Right lobe of liver (tissue), 6 donors: ENCODE data around the gene HTRA1. TPM values are rescaled to one million over a fixed set of nuclear protein-coding genes. Genes with fewer than 3 reads are reported as not detected.

ENCODE experiments used
- ATAC-seq, 4 donors: fragments of 200-7000 bp; cut with Tn5 transposase; one replicate each; pipeline ENCODE4 v1.9.1; 2020; ENCODE audit warnings: mild to moderate bottlenecking in 4 of 4, moderate library complexity in 4 of 4
- DNase-seq, 3 donors: peaks; one replicate each; pipeline ENCODE4 v3.0.0-alpha.2; 2020
- H3K27ac ChIP-seq, 3 donors: fragments of 200-600 bp; one replicate each; pipeline ENCODE4 v1.8.0; 2022
- H3K27me3 ChIP-seq, 2 donors: fragments of 200-600 bp; one replicate each; pipeline ENCODE4 v1.8.0; 2022
- H3K36me3 ChIP-seq, 4 donors: fragments of 200-600 bp; sonication (generic) in 1 of 4; one replicate each; pipeline versions ENCODE4 v1.5.1 to v1.8.0; 2017 to 2022; ENCODE audit warnings: control low read depth in 1 of 4
- H3K4me1 ChIP-seq, 4 donors: fragments of 200-600 bp; sonication (generic) in 1 of 4; one replicate each; pipeline versions ENCODE4 v1.5.1 to v1.8.0; 2017 to 2022; ENCODE audit warnings: control low read depth in 1 of 4
- H3K4me3 ChIP-seq, 3 donors: fragments of 200-600 bp; one replicate each; pipeline ENCODE4 v1.8.0; 2022
- H3K9me3 ChIP-seq, 4 donors: fragments of 200-600 bp; sonication (generic) in 1 of 4; one replicate each; pipeline versions ENCODE4 v1.5.1 to v1.8.0; 2017 to 2022; ENCODE audit warnings: control low read depth in 1 of 4
- CTCF ChIP-seq, 4 donors: fragments of 200-600 bp in 3 of 4; fragments of 450-650 bp in 1 of 4; IDR thresholded peaks; one replicate each; pipeline versions ENCODE4 v1.5.1 to v1.8.0; 2016 to 2022; ENCODE audit warnings: antibody characterized with exemption in 4 of 4, mild to moderate bottlenecking in 2 of 4
- POLR2A ChIP-seq: fragments of 450-650 bp; IDR thresholded peaks from one replicate; pipeline ENCODE4 v1.6.1; 2017; ENCODE audit warnings: antibody characterized with exemption, mild to moderate bottlenecking
- WGBS: methylation state at CpG from one replicate; pipeline ENCODE4 v1.1.6; 2018; ENCODE audit warnings: low coverage, low lambda C conversion rate; ENCODE audit not compliant: insufficient coverage; ENCODE audit errors: missing lambda C conversion rate; 5-methylcytosine and 5-hydroxymethylcytosine counted together
- intact Hi-C, 2 donors: fragments of 100-400 bp; cut with DNase I; formaldehyde crosslinking; loops; one replicate each; pipeline versions ENCODE4 v1.11.2 to v1.14.1; 2022
- total RNA-seq, 6 experiments: library from RNA; depleted of rRNA in 2 of 6; stranded (reverse); fragments of >200 nt in 2 of 6; fragmentation: NEBNext Ultra II Directional in 3 of 6; extraction: Animal tissue kit (Norgen Biotek cat#: 25700) in 3 of 6; gene quantifications; one replicate each; pipeline versions ENCODE4 v1.1.0 to v1.2.4, GENCODE V29; 2016 to 2023
- donor health status: DM: no; HTN: yes; CAD: no.
- donor health status: DM: no; HTN: no; CAD: no.
- donor health status: DM: no; HTN: no; CAD: no.
- donor health status: DM: no; HTN: yes; CAD: no.
- donor health status: DM: no; HTN: yes; CAD: no.

Gene HTRA1
- total RNA-seq, 6 experiments from 2014 or later = 91.9 to 224 (median 134) TPM

GRCh38 chr10:122550427-122550826 is 89.1 kb downstream of the HTRA1 start:
- H3K4me1 ChIP-seq = no peaks in the 10 kb centered on the region
- DNase-seq (no peak), ATAC-seq (no peak)
- H3K36me3 ChIP-seq = no peaks in the 10 kb centered on the region
- no peaks in the 10 kb centered on the region for H3K9me3 ChIP-seq
- no peaks in the 10 kb centered on the region for H3K27me3 ChIP-seq
- 83% methylated on average over 1 of the region's 9 CpGs for WGBS
- H3K27ac ChIP-seq = no peak overlapping the region
- no peak for TF ChIP-seq CTCF (IDR thresholded peaks at IDR 0.05)
- no peak for TF ChIP-seq POLR2A
- no peak overlapping the region for H3K4me3 ChIP-seq
- intact Hi-C loops = no loop called here

- no peak overlapping the region for H3K27ac ChIP-seq
- H3K4me1 ChIP-seq = no peaks in the 10 kb centered on the region
- TF ChIP-seq CTCF (IDR thresholded peaks at IDR 0.05) = no peak
- no peak for TF ChIP-seq POLR2A
- no peaks in the 10 kb centered on the region for H3K36me3 ChIP-seq
- no peak overlapping the region for H3K4me3 ChIP-seq
- 22% methylated on average over 1 of the region's 3 CpGs for WGBS
- no peak for DNase-seq
- ATAC-seq = peak in 1 of 4 donors; percentile 28
- intact Hi-C loops = no loop called here
- H3K9me3 ChIP-seq = no peaks in the 10 kb centered on the region
- no peaks in the 10 kb centered on the region for H3K27me3 ChIP-seq
Observed at GRCh38 chr10:122550983-122551382, 89.6 kb downstream of the HTRA1 start.

- no peak overlapping the region for H3K4me3 ChIP-seq
- DNase-seq = no peak
- H3K27me3 ChIP-seq = no peaks in the 10 kb centered on the region
- no peaks in the 10 kb centered on the region for H3K4me1 ChIP-seq
- ATAC-seq = peak in 2 of 4 donors; percentile 18 to 29
- 43% methylated on average over 5 of the region's 9 CpGs for WGBS
- no peak overlapping the region for H3K27ac ChIP-seq
- H3K36me3 ChIP-seq = no peaks in the 10 kb centered on the region
- intact Hi-C loops = no loop called here
- no peak for TF ChIP-seq POLR2A
- no peak for TF ChIP-seq CTCF (IDR thresholded peaks at IDR 0.05)
- H3K9me3 ChIP-seq = no peaks in the 10 kb centered on the region
Observed at GRCh38 chr10:122551450-122551849, 90.1 kb downstream of the HTRA1 start.

- intact Hi-C loops = no loop called here
- ATAC-seq (no peak), DNase-seq (peak in 1 of 3 donors; percentile 13)
- no peak for TF ChIP-seq POLR2A
- 92% methylated on average over 4 of the region's 6 CpGs for WGBS
- Histone ChIP-seq H3K4me1 (no peaks in the 10 kb centered on the region), H3K27ac (no peak overlapping the region), H3K4me3 (no peak overlapping the region), H3K27me3 (no peaks in the 10 kb centered on the region), H3K36me3 (no peaks in the 10 kb centered on the region), H3K9me3 (no peaks in the 10 kb centered on the region)
Observed at GRCh38 chr10:122553341-122553740, 92.0 kb downstream of the HTRA1 start.

- H3K36me3 ChIP-seq = no peaks in the 10 kb centered on the region
- DNase-seq (no peak), ATAC-seq (no peak)
- intact Hi-C loops = no loop called here
- TF ChIP-seq POLR2A = no peak
- TF ChIP-seq CTCF (IDR thresholded peaks at IDR 0.05) = no peak
- H3K27me3 ChIP-seq = no peaks in the 10 kb centered on the region
- 72% methylated on average over 4 of the region's 6 CpGs for WGBS
- H3K9me3 ChIP-seq = no peaks in the 10 kb centered on the region
- no peak overlapping the region for H3K4me3 ChIP-seq
- no peaks in the 10 kb centered on the region for H3K4me1 ChIP-seq
- no peak overlapping the region for H3K27ac ChIP-seq
Observed at GRCh38 chr10:122554131-122555036, 93.0 kb downstream of the HTRA1 start.
